NCI-H1436 treated with DMSO at 0.1 percent for 48 hours (cell line): ENCODE results near the gene KIF5B.
"Not testable (repeated sequence)": the region's sequence is repeated elsewhere in the genome, so short reads cannot be mapped to it uniquely, and the experiment has no call there.

Experiments
- DNase-seq: peaks from one replicate; lab custom pipeline; 2025; lab: John Stamatoyannopoulos, UW

Gene KIF5B

DNA sequence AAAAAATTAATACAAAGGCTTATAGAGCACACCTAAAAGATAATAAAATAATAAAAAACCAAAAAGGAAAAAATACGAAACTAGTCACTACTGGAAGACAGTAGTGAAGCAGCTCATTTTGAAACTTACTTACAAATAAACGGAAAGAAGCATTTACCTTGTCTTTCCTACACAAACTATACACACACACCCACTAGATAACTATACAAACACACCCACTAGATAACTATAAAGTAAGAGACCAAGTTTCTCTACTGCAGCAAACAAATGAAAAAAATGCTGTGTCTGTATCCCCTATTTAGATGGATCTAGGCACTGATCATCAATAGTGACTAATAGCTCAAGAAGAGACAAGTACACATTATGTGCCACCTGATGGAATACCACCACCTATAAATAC, 49.2 kb downstream of the KIF5B start:
- no peak for DNase-seq

GRCh38 chr10:32005050-32005449, 51.2 kb downstream of the KIF5B start:
- DNase-seq: no peak

GRCh38 chr10:32004161-32004591, 52.0 kb downstream of the KIF5B start:
- no peak for DNase-seq

DNA sequence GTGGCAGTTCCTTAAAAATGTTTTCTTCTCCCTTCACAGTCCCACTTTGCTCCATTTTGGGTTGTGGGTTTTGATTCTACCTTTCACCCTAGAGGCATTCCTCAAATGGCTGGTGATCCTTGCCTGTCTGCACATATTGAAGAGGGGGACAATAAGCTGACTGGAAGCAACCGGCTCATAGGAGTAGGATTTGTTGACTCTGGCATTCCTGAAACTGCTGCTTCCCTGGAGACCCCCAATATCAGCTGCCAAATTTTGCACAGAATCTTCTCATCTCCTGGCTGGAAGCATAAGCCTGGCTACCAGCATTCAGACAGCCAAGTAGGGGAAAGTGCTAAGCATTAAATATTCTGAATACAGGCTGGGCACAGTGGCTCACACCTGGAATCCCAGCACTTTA, 53.7 kb downstream of the KIF5B start:
- DNase-seq: no peak

DNA sequence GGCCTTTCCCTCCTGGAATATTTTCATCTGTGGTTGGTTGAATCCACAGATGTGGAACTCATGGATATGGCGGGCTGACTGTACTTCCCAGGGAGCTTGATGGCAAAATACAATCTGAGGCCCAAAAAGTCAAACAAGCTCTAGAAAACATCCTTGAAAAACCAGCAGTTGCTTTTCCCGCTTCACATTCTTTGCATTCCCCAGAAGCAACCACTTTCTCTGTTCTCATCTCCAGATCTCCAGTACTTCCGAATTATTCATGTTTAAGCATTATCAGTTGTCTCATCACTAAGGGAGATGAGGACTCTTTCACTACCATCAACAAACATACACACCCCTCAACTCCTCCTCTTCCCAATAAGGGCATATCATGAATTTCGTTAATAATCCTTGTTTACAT, 55.3 kb downstream of the KIF5B start:
- DNase-seq: no peak

DNA sequence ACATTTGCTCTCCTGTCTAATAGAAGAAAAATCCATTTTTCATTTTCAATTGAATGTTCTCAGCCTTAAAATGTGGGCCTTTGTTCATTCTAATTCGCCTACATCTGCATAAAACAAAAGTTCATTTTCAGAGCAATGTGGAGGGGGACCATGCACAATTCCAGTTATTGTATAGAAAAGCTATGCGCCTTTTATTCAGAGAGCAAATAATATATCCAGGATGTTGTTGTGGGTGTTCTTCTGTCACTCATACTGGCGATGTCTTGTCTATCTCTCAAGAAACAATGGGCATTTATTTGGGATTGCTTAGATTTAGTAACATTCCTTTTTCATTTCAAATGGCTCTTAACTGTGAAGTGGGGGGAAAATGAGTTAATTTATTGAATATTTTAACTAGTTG, 56.4 kb downstream of the KIF5B start:
- DNase-seq: no peak

DNA sequence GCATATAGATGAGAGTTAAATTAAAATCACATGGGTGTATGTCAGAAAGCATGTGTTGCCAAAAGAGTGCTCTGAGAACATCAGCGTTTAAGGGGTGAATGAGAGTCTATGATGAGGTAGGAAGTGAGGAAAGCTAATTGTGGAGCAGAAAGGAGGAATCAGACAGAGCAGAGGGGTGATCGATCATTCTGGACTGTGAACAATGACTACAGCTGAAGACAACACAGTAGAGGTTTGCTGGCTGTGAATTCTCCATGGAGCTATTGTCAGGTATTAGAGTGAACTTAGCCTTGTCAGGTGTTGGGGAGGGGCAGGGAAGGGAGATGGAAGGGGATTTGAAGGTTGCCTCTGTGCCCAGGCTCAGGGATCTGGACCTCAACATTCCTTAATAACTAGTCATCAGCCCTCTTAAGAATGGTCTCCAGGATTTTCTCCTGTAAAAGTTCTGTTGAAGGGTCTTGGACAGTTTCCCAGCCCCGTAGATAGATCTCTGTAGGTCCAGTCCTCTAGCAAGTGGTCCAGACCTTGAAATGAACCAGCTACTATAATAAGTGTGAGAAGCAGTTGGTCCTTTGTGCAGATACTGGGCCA, 57.1 kb downstream of the KIF5B start:
- DNase-seq: no peak

DNA sequence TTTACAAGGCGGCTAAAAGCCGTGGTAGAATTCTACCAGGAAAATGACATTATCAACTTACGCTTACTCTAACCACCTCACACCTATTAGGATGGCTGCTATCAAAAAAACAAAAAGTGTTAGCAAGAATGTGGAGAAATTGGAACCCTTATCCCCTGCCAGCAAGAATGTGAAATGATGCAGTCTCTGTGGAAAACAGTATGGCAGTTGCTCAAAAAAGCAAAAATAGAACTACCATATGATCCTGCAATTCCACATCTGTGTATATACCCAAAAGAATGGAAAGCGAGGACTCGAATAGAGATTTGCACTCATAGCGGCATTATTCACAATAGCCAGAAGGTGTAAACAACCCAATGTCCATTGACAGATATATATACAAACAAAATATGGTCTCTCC, 61.3 kb downstream of the KIF5B start:
- DNase-seq: no peak

DNA sequence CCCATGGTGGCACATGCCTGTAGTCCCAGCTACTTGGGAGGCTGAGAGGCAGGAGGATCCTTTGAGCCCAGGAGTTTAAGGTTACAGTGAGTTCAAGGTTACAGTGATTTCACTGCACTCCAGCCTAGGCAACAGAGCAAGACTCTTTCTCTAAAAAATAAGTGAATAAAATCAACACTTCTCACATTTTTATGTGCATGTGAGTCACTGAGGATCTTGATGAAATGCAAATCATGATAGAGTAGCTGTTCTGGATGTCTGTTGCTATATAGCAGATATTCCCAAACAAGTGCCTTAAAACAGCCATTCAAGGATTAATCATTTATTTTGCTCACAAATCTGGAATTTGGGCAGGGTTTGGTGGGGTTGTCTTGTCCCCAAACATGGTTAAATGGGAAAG, 65.3 kb downstream of the KIF5B start:
- DNase-seq: no peak

GRCh38 chr10:31987786-31988185, 68.4 kb downstream of the KIF5B start:
- not testable (repeated sequence) for DNase-seq

GRCh38 chr10:31982111-31982510, 74.1 kb downstream of the KIF5B start:
- DNase-seq: no peak

- DNase-seq: no peak
These were observed 75.8 kb downstream of the KIF5B start for GRCh38 chr10:31980471-31980870.

GRCh38 chr10:31979071-31979470, 77.2 kb downstream of the KIF5B start:
- DNase-seq: not testable (repeated sequence)

- DNase-seq: no peak
These were observed 78.1 kb downstream of the KIF5B start for GRCh38 chr10:31978156-31978483.

DNA sequence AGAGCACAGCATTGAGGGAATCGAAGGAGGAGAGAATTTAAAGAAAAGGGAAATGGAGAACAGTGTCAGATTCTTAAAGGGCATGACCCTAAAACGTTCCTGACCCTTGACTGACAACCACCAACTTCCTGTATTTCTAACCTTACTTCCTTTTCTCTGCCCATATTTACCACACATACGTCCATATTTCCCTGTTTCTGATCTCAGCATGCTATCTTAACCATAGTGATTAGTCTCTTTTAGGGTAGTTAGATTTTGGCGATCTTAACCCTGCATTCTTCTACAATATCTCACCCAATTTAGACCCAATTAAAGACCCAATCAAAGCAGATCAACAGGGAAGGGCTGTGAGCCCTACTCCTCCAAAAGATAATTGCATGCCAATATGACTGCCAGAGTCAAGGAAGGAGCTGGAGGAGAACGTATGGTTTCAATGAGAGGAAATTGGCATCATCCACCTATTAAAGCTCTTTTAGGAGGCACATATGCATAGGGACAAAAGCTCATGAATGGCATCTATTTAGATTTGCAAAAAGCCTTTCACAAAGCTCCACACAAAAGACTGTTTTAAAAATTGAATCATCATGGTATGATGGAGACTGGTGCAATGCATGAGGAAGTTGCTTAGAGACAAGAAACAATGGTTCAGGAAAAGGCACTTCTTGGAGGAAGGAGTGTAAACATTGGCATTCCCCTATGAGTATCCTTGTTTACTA, 78.6 kb downstream of the KIF5B start:
- DNase-seq: no peak

DNA sequence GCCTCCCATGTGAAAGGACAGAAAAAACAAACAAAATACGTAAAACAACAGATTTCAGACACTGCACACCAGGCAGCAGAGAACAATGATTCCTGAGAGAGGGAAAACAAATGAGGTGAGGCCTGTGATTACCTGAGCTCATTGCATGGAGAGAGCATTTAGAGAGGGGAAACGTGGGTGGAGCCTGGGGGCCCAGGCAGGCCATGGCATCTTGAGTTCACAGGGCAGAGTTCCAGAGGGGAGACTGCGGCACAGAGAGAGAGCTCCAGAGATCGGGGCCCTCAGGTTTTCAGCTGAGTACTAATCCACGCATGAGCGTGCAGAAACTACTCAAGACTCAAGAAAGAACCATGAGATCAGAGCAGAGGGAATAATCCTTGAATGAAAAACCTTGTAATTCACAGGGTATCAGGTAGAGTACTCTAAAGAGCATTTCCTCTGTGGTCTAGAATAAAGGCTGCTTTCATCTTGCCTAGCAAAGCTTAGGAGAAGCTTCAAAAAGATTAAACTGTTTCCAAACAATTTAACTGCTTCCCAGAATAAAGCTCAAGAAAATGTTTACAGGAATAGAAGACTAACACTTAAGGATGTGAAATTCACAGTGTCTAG, 81.0 kb downstream of the KIF5B start:
- DNase-seq: no peak

DNA sequence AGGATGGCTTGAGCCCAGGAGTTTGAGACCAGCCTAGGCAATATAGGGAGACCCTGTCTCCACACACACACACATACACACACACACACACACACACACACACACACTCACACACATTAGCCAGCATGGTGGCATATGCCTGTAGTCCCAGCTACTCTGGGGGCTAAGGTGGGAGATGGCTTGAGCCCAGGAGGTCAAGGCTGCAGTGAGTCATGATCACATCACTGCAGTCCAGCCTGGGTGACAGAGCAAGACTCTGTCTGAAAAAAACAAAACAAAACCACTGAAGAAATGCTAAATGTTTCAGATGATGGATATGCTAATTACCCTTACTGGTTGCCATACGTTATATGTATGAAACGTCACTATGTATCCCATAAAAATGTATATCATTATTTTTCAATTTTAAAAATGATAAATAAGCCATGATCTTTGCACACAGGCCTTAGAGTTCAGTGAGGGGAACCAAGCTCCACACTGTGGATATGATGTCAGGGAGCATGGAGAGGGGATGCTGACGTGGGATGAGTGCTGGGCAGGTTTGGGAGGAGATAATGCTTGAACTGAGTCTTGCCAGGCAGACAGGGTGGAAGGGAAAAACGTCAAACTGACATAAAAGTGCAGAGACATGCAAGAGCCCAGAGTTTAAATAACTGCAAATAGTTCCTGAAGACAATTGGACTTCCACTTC, 81.6 kb downstream of the KIF5B start:
- no peak for DNase-seq

GRCh38 chr10:31972519-31973041, 83.6 kb downstream of the KIF5B start:
- DNase-seq: no peak

DNA sequence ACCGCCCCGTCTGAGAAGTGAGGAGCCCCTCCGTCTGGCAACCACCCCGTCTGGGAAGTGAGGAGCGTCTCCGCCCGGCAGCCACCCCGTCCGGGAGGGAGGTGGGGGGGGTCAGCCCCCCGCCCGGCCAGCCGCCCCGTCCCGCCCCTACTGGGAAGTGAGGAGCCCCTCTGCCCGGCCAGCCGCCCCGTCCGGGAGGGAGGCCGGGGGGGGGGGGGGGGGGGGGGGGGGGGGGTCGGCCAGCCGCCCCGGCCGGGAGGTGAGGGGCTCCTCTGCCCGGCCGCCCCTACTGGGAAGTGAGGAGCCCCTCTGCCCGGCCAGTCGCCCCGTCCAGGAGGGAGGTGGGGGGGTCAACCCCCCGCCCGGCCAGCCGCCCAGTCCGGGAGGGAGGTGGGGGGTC, 86.4 kb downstream of the KIF5B start:
- DNase-seq: not testable (repeated sequence)

DNA sequence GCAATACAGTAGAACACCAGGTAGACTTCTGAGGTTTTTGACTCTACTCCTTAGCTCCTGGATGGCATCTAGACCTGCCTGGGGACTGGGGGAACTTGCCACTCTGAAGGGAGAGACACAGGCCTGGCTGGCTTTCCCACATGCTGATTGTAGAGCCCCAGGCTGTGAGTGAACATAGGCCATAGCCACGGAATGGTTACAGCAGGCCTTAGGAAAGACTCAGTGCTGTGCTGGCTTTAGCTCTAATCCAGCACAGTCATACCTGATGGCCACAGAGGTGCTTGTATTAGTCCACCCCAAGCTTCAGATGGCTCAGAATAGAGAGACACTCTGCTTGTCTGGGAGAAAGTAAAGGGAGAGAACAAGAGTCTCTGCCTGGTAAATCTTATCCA, 92.6 kb downstream of the KIF5B start:
- DNase-seq: no peak

DNA sequence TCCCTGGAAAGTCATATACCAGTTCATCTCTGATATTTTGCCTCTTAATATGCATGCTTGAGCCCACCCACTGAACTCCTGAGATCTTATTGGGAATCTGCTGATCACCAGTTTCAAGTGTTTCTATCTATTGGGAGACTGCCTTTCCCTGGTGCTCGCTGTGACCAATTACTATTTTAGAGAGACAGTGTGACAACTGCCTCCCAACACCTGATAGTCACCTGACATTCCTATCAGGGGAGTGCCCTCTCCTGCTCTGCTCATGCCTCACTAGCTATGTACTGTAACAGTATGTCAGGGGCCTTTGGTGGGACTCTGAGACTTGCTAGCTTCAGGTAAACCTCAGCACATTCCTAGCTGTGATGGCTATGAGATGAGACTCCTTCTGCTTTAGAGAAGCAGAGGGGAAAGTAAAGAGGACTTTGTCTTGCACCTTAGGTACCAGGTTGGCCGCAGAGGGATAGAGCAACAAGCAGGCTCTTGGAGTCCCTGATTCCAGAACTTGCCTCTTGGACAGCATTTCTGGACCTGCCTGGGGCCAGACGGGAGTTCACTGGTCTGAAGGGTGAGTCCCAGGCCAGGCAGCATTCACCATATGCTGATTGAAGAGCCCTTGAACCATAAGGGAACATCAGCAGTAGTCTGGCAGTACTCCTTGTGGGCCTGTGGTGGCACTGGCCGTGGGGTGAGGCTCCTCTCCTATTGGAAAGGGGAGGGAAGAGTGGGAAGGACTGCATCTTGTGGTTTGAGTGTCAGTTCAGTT, 93.2 kb downstream of the KIF5B start:
- no peak for DNase-seq
